A549 treated with RU486 at 1 μM for 4 hours (cell line): Measurements from ENCODE around the gene CNGB1. TPM values are rescaled to one million over a fixed set of nuclear protein-coding genes. Genes with fewer than 3 reads are reported as not detected.

Experiments
- total RNA-seq: library from RNA; stranded (reverse); fragments of 200-300 nt; extraction: Qiagen RNA extraction; gene quantifications from 5 replicates; pipeline ENCODE4 v1.2.3, GENCODE V29; 2022; ENCODE audit warnings: low read depth

The CNGB1 gene
- total RNA-seq, result 0.07 to 0.25 TPM (median 0.13 TPM) in 5 replicates

DNA sequence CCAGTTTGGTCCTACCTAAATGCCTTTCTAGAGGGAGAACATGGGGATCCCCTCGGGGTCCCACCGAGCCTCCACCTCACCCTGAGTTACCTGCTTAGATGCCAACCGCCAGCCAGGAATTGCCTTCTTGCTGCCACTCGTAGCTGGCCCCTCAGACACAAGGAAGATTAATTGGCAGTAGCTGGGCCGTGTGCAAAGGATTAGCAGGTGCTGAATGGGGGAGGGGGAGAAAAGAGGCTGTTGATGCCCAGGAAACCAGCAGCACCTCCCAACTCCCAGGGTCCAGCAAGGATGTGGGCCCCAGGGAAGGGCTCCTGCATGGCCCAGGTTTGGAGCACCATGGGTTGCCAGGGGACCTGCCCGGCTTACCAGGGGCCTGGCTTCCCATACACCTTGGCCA, at the start of gene CNGB1:
TSS of gene CNGB1 (minus strand) at position 159 of the 400 bp plus-strand sequence. CDS start 3,842 bp downstream, outside the sequence.

DNA sequence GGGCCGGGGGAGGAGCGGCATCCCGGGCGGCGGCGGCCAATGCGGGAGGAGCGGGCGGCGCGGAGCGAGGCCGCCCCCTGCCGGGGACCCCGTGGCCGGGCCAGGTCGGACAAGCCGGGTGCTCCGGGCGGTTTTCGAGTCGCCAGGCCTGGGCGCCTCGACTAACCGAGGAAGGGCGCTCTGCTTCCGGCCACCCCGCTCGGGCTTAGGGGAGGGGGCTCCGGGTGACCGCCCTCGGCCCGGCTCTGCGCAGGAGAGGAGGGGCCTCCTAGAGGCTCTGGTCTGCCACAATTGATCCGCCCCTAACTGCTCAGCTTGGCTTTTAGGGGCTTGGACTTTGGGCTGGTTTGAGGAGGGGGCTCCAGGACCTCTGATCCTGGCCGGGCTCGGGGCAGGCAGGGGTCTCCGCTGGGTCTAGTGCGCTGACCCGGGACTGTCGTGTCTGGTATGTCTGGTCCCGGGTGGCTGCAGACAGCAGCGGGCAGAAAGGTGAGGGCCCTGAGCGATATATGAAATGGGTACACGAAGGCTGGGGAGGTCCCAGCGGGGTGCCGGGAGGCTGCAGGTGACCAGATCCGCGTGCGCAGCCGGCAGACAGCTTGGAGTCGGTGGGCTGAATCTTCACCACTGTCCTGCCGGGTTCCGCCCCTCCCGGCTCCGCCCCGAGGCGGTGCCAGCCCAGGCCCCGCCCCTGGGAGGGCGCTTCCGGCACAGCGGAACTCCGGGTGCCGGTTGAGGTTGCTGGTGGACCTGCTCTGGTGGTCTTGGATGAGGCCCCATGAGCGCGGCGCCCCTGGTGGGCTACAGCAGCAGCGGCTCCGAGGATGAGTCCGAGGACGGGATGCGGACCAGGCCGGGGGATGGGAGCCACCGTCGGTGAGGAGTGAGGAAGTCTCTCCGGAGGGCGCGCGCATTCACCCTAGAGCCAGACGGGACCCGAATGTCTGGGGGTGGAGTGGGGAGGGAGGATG, 30.1 kb upstream of the CNGB1 start, which contains the start of gene USB1:
TSS of gene USB1 (plus strand) at position 702 of the 971 bp plus-strand sequence. CDS start at position 779, 77 bp downstream.

DNA sequence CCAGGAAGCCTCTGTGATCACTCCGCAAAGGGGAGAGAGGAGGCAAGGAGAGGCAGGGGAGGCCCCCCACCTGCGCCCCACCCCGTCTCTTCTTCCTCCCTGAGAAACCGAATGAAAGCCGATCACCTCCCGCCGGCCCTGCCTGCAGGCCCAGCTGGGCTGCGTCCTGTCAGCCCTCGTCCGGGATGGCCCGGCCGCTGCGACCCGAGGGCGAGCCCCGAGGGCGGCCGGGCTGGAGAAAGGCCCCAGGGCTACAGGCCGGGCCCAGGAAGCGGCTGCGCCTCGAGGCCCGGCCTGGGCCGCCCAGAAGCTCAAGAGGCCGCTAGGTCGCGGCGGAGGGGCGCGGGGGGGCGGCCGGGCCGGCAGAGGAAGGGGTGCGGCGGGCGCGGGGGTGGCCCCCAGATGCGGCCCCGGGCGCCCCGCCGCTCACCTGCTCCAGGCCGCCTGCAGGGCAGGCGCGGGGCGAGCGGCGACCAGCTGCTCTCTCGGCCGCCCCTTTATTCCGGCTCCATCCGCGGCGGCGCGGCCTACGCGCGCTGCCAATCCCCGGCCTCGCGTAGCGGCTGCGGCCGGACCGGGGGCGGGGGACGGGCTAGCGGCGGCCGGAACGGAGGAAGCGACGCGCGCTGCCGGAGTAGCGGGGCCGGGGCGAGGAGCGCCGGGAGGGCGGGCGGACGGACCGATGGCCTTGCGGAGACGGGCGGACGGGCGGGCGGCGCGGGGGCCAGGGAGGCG, 29.2 kb upstream of the CNGB1 start, which contains the start of gene ZNF319:
TSS of gene ZNF319 (minus strand) at position 702 of the 735 bp plus-strand sequence. CDS start 2,407 bp downstream, outside the sequence.

Other genes with a start within 250 kb of the CNGB1 start
- gene KATNB1, start 235.4 kb downstream of the CNGB1 start, total RNA-seq, result 15.0 to 20.8 TPM (median 20.3 TPM) in 5 replicates
- 138 to 197 TPM (median 184 TPM) in 5 replicates for gene KIFC3, start 168.6 kb downstream of the CNGB1 start, total RNA-seq
- 10.0 to 19.6 TPM (median 15.4 TPM) in 5 replicates for gene ZNF319, start 29.5 kb upstream of the CNGB1 start, total RNA-seq
- gene USB1, start 30.3 kb upstream of the CNGB1 start, total RNA-seq, result 84.1 to 99.9 TPM (median 92.9 TPM) in 5 replicates
- 14.1 to 22.2 TPM (median 20.4 TPM) in 5 replicates for gene MMP15, start 54.6 kb upstream of the CNGB1 start, total RNA-seq
- gene CFAP20, start 158.3 kb upstream of the CNGB1 start, total RNA-seq, result 54.3 to 61.3 TPM (median 57.0 TPM) in 5 replicates
- 53.1 to 67.8 TPM (median 56.1 TPM) in 5 replicates for gene CSNK2A2, start 227.0 kb upstream of the CNGB1 start, total RNA-seq